Endodermal cell (in vitro differentiated cells): ENCODE results near the gene FBN2. TPM values are rescaled to one million over a fixed set of nuclear protein-coding genes. Genes with fewer than 3 reads are reported as not detected.

Experiments used
- DNase-seq: peaks from one replicate; pipeline ENCODE4 v3.0.0-alpha.2; 2017
- H3K27ac ChIP-seq: 2 replicates; pipeline ENCODE4 v1.5.1; 2013; ENCODE audit warnings: mild to moderate bottlenecking, low read depth, low read length, moderate library complexity
- H3K27me3 ChIP-seq: 2 replicates; pipeline ENCODE4 v1.6.1; 2013; ENCODE audit warnings: mild to moderate bottlenecking, low read length, moderate library complexity; ENCODE audit not compliant: insufficient read depth, control insufficient read depth, poor library complexity, severe bottlenecking
- H3K36me3 ChIP-seq: 2 replicates; pipeline ENCODE4 v1.7.0; 2013; ENCODE audit warnings: mild to moderate bottlenecking, low read length, moderate library complexity; ENCODE audit not compliant: control insufficient read depth, insufficient read depth
- H3K4me1 ChIP-seq: one replicate; pipeline ENCODE4 v1.7.0; 2013; ENCODE audit warnings: low read length; ENCODE audit not compliant: control insufficient read depth, insufficient read depth
- H3K4me3 ChIP-seq: 2 replicates; pipeline ENCODE4 v1.5.1; 2013; ENCODE audit warnings: mild to moderate bottlenecking, low read length, moderate library complexity
- H3K9ac ChIP-seq: 2 replicates; pipeline ENCODE4 v1.6.1; 2013; ENCODE audit warnings: mild to moderate bottlenecking, low read length, moderate library complexity; ENCODE audit not compliant: poor library complexity, severe bottlenecking; ENCODE audit errors: extremely low read depth
- H3K9me3 ChIP-seq: 2 replicates; pipeline ENCODE4 v1.6.1; 2013; ENCODE audit warnings: mild to moderate bottlenecking, low read length, moderate library complexity; ENCODE audit not compliant: control insufficient read depth
- H3K27ac Mint-ChIP-seq: 2 replicates; pipeline ENCODE4 v1.8.0; 2020; ENCODE audit warnings: mixed read lengths
- H3K27me3 Mint-ChIP-seq: 2 replicates; pipeline ENCODE4 v1.8.0; 2021; ENCODE audit warnings: mild to moderate bottlenecking, mixed read lengths; ENCODE audit not compliant: insufficient read depth
- H3K36me3 Mint-ChIP-seq: 2 replicates; pipeline ENCODE4 v1.8.0; 2020; ENCODE audit warnings: low read depth, mixed read lengths
- H3K4me1 Mint-ChIP-seq: 2 replicates; pipeline ENCODE4 v1.8.0; 2020; ENCODE audit warnings: mixed read lengths
- H3K4me3 Mint-ChIP-seq: 2 replicates; pipeline ENCODE4 v1.8.0; 2020; ENCODE audit warnings: mild to moderate bottlenecking, moderate library complexity, mixed read lengths
- H3K9me3 Mint-ChIP-seq: 2 replicates; pipeline ENCODE4 v1.8.0; 2020; ENCODE audit warnings: mild to moderate bottlenecking, mixed read lengths
- WGBS, 2 experiments: methylation state at CpG; one replicate each; pipeline versions ENCODE4 v1.1.5 to v1.1.7; 2013; ENCODE audit warnings: missing lambda C conversion rate in 2 of 2, mixed read lengths in 1 of 2; ENCODE audit not compliant: insufficient coverage in 1 of 2, insufficient read length in 1 of 2; 5-methylcytosine and 5-hydroxymethylcytosine counted together
- total RNA-seq, 2 donors: library from RNA; stranded (reverse); fragmentation: NEBNext Ultra II Directional in 1 of 2; extraction: Animal tissue kit (Norgen Biotek cat#: 25700) in 1 of 2; gene quantifications; 2 replicates in 1 of 2; 3 replicates in 1 of 2; pipeline ENCODE4 v1.2.1, GENCODE V29; 2021
- TF ChIP-seq, protein P1 (sequence below): fragments of 200-600 bp; sonication (generic); conservative IDR thresholded peaks from 2 replicates; pipeline ENCODE4 v1.5.0; 2021; ENCODE audit warnings: antibody characterized with exemption, mild to moderate bottlenecking

FBN2 gene
- total RNA-seq, 2 donors from 2014 or later: 131 to 212 TPM

DNA sequence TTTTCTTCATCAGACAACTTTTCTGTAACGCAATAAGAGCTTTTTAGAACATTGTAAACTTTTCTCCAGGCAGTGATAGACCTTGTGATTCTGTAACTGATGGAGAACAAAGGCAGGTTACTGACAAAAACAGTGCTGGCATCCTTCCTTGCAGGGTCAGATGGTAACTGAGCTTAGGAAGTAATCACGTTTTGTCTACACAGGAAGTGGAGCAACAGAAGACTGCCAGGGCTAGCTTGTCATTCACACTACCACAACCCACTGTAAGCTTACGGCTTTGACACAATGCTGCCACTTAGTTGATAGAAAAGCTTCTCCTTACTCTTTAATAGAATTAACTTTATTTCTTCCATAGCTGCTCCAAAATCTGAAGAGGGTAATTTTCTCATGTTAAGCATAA is 46.8 kb downstream of the FBN2 start:
- no peaks in the 10 kb centered on the region for H3K27me3 ChIP-seq
- H3K4me1 Mint-ChIP-seq: no peaks in the 10 kb centered on the region
- no peak overlapping the region for H3K27ac Mint-ChIP-seq
- TF ChIP-seq, protein P1, sequence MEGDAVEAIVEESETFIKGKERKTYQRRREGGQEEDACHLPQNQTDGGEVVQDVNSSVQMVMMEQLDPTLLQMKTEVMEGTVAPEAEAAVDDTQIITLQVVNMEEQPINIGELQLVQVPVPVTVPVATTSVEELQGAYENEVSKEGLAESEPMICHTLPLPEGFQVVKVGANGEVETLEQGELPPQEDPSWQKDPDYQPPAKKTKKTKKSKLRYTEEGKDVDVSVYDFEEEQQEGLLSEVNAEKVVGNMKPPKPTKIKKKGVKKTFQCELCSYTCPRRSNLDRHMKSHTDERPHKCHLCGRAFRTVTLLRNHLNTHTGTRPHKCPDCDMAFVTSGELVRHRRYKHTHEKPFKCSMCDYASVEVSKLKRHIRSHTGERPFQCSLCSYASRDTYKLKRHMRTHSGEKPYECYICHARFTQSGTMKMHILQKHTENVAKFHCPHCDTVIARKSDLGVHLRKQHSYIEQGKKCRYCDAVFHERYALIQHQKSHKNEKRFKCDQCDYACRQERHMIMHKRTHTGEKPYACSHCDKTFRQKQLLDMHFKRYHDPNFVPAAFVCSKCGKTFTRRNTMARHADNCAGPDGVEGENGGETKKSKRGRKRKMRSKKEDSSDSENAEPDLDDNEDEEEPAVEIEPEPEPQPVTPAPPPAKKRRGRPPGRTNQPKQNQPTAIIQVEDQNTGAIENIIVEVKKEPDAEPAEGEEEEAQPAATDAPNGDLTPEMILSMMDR: no peak
- H3K4me3 Mint-ChIP-seq: no peak overlapping the region
- 85 to 90% methylated on average over 2 to 3 of the region's 3 CpGs for WGBS, 2 experiments
- DNase-seq: no peak
- no peaks in the 10 kb centered on the region for H3K9me3 Mint-ChIP-seq
- no peak overlapping the region for H3K4me3 ChIP-seq
- peaks cover 3% of the 10 kb centered on the region for H3K9me3 ChIP-seq
- H3K27me3 Mint-ChIP-seq: no peaks in the 10 kb centered on the region
- H3K36me3 ChIP-seq: peaks cover 3% of the 10 kb centered on the region
- no peak overlapping the region for H3K27ac ChIP-seq
- no peak overlapping the region for H3K9ac ChIP-seq
- H3K36me3 Mint-ChIP-seq: peaks cover 5% of the 10 kb centered on the region
- no peaks in the 10 kb centered on the region for H3K4me1 ChIP-seq

DNA sequence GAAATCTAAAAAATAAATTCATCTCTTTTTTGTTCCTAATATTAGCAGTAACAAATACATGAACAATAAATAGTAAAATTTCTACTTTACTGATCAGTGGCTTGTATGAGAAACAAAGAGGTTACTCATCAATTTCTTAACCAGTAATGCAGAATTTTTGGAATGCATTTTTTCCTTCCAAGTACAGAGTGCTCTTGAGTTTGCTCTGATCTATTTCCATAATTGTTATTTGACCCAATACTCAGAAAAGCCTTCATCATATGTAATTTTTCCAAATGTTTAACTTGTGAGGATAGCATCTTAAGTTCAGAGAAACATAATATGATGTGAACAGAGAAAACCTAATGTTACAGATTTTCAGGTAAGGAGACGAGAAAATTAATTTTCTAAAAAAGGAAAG is 47.3 kb downstream of the FBN2 start:
- Mint-ChIP-seq H3K27me3 (no peaks in the 10 kb centered on the region), H3K27ac (no peak overlapping the region), H3K4me1 (no peaks in the 10 kb centered on the region), H3K9me3 (no peaks in the 10 kb centered on the region), H3K36me3 (peaks cover 5% of the 10 kb centered on the region), H3K4me3 (no peak overlapping the region)
- Histone ChIP-seq H3K9ac (no peak overlapping the region), H3K4me1 (no peaks in the 10 kb centered on the region), H3K4me3 (no peak overlapping the region), H3K9me3 (peaks cover 3% of the 10 kb centered on the region), H3K27me3 (no peaks in the 10 kb centered on the region), H3K36me3 (peaks cover 3% of the 10 kb centered on the region), H3K27ac (no peak overlapping the region)
- WGBS, 2 experiments: 100% methylated on average over 1 of the region's 1 CpG; no CpG with 5 or more reads in 1 of the 2 experiments
- DNase-seq: no peak
- TF ChIP-seq, protein P1: no peak

- H3K27ac ChIP-seq: no peak overlapping the region
- H3K4me1 ChIP-seq: no peaks in the 10 kb centered on the region
- H3K9me3 Mint-ChIP-seq: no peaks in the 10 kb centered on the region
- peaks cover 3% of the 10 kb centered on the region for H3K9me3 ChIP-seq
- no peak overlapping the region for H3K9ac ChIP-seq
- no peak overlapping the region for H3K4me3 ChIP-seq
- H3K36me3 ChIP-seq: peaks cover 3% of the 10 kb centered on the region
- H3K27me3 Mint-ChIP-seq: no peaks in the 10 kb centered on the region
- no peaks in the 10 kb centered on the region for H3K4me1 Mint-ChIP-seq
- TF ChIP-seq, protein P1: no peak
- WGBS, 2 experiments: 81 to 86% methylated on average over 1 to 3 of the region's 3 CpGs
- no peak overlapping the region for H3K27ac Mint-ChIP-seq
- H3K4me3 Mint-ChIP-seq: no peak overlapping the region
- H3K27me3 ChIP-seq: no peaks in the 10 kb centered on the region
- DNase-seq: no peak
- H3K36me3 Mint-ChIP-seq: peaks cover 5% of the 10 kb centered on the region
Observed at GRCh38 chr5:128487041-128487440, 51.0 kb downstream of the FBN2 start.
